AG04450 (cell line): ENCODE results near the gene VWCE. TPM values are rescaled to one million over a fixed set of nuclear protein-coding genes. Genes with fewer than 3 reads are reported as not detected.
"Not testable (repeated sequence)": the region's sequence is repeated elsewhere in the genome, so short reads cannot be mapped to it uniquely, and the experiment has no call there.

ENCODE experiments used
- CTCF ChIA-PET: fragments of 300-600, 350-600 bp; formaldehyde crosslinking; extraction: SDS; loops from one replicate; lab custom pipeline; 2022; ENCODE audit warnings: antibody characterized with exemption, inconsistent platforms; lab: Charles Lee
- POLR2A ChIA-PET: fragments of 350-600 bp; formaldehyde crosslinking; extraction: SDS; loops from one replicate; lab custom pipeline; 2021; ENCODE audit warnings: antibody characterized with exemption, inconsistent platforms; lab: Yijun Ruan, JAX
- DNase-seq: peaks from one replicate; pipeline ENCODE4 v3.0.0-alpha.2; 2011; ENCODE audit warnings: low read depth, low spot score
- H3K27ac ChIP-seq: one replicate; pipeline ENCODE4 v1.5.1; 2012; ENCODE audit warnings: low read depth, low read length, control low read depth
- H3K27me3 ChIP-seq: one replicate; pipeline ENCODE4 v1.6.0; 2012; ENCODE audit warnings: low read length; ENCODE audit not compliant: control insufficient read depth, insufficient read depth
- H3K4me3 ChIP-seq: 2 replicates; pipeline ENCODE4 v1.5.1; 2011; ENCODE audit warnings: mild to moderate bottlenecking, low read depth, low read length, control low read depth
- H3K9me3 ChIP-seq: 2 replicates; pipeline ENCODE4 v1.5.1; 2012; ENCODE audit warnings: low read length; ENCODE audit not compliant: control insufficient read depth, insufficient read depth
- polyA plus RNA-seq: library from polyadenylated mRNA; depleted of rRNA; stranded (reverse); fragments of >200 nt; gene quantifications from 2 replicates; pipeline ENCODE4 v1.2.3, GENCODE V29; 2011; rRNA removed

The VWCE gene
- polyA plus RNA-seq, 1 experiment = 1.4 TPM

GRCh38 chr11:61211327-61211952 lies 83.7 kb downstream of the VWCE start:
- DNase-seq, H3K27ac ChIP-seq, POLR2A ChIA-PET, H3K4me3 ChIP-seq, H3K9me3 ChIP-seq, CTCF ChIA-PET, H3K27me3 ChIP-seq: not testable (repeated sequence)

- H3K27me3 ChIP-seq, DNase-seq, CTCF ChIA-PET, H3K9me3 ChIP-seq, POLR2A ChIA-PET, H3K27ac ChIP-seq, H3K4me3 ChIP-seq: not testable (repeated sequence)
Observed at GRCh38 chr11:61210629-61211028, 84.5 kb downstream of the VWCE start.

Other genes with a start within 250 kb of the VWCE start
- gene CD5, start 192.8 kb downstream of the VWCE start, polyA plus RNA-seq = not detected in 2 replicates
- 9.1 and 10.9 TPM in 2 replicates for gene VPS37C, start 133.9 kb downstream of the VWCE start, polyA plus RNA-seq
- 0.99 and 1.8 TPM in 2 replicates for gene PGA3, start 91.8 kb downstream of the VWCE start, polyA plus RNA-seq
- 0.82 and 1.1 TPM in 2 replicates for gene PGA4, start 73.0 kb downstream of the VWCE start, polyA plus RNA-seq
- 2.1 and 2.8 TPM in 2 replicates for gene PGA5, start 54.1 kb downstream of the VWCE start, polyA plus RNA-seq
- 286 and 340 TPM in 2 replicates for gene DDB1, start 37.8 kb upstream of the VWCE start, polyA plus RNA-seq
- 20.3 and 24.9 TPM in 2 replicates for gene TKFC, start 37.9 kb upstream of the VWCE start, polyA plus RNA-seq
- gene CYB561A3, start 66.6 kb upstream of the VWCE start, polyA plus RNA-seq = 34.5 and 43.7 TPM in 2 replicates
- gene TMEM138, start 67.1 kb upstream of the VWCE start, polyA plus RNA-seq = 71.7 and 79.2 TPM in 2 replicates
- 28.8 and 32.6 TPM in 2 replicates for gene TMEM216, start 97.3 kb upstream of the VWCE start, polyA plus RNA-seq
- gene CPSF7, start 134.7 kb upstream of the VWCE start, polyA plus RNA-seq = 37.3 and 40.3 TPM in 2 replicates
- 71.6 and 86.5 TPM in 2 replicates for gene SDHAF2, start 134.8 kb upstream of the VWCE start, polyA plus RNA-seq
- not detected in 2 replicates for gene LRRC10B, start 213.4 kb upstream of the VWCE start, polyA plus RNA-seq